ENCODE results near the gene ZNF688. TPM values are rescaled to one million over a fixed set of nuclear protein-coding genes. Genes with fewer than 3 reads are reported as not detected.

The ZNF688 gene
- total RNA-seq, 6 experiments from 2014 or later: 4.0 to 11.5 (median 6.5) TPM

GRCh38 chr16:30533146-30533522 is 38.4 kb downstream of the ZNF688 start:
- intact Hi-C loops (cut with DNase I): no loop called here
- ATAC-seq (no peak), DNase-seq (peak in 2 of 3 donors; percentile 55 to 61)
- H3K9me3 ChIP-seq: no peaks in the 10 kb centered on the region
- peaks cover 0 to 23% (median 6%) of the 10 kb centered on the region in 4 donors for H3K4me1 ChIP-seq
- peak overlapping the region; percentile 86 to 89 (median 87) for H3K4me3 ChIP-seq
- no peaks in the 10 kb centered on the region for H3K27me3 ChIP-seq
- peaks cover 0 to 16% (median 0%) of the 10 kb centered on the region in 4 donors for H3K36me3 ChIP-seq
- TF ChIP-seq POLR2A (IDR thresholded peaks at IDR 0.05) (no peak), CTCF (IDR thresholded peaks at IDR 0.05) (no peak)
- 32% methylated on average over 8 of the region's 11 CpGs for WGBS (ENCODE audit: insufficient coverage, low coverage, low lambda C conversion rate, missing lambda C conversion rate)
- peak overlapping the region in 2 of 3 donors; percentile 91 to 98 for H3K27ac ChIP-seq

- ATAC-seq: no peak
- intact Hi-C loops (cut with DNase I): no loop called here
- DNase-seq: peak in 1 of 3 donors; percentile 54
- WGBS (ENCODE audit: insufficient coverage, low coverage, low lambda C conversion rate, missing lambda C conversion rate): 88% methylated on average over 21 of the region's 57 CpGs
- H3K4me1 ChIP-seq: peaks cover 0 to 28% (median 9%) of the 10 kb centered on the region in 4 donors
- H3K27ac ChIP-seq: no peak overlapping the region
- no peaks in the 10 kb centered on the region for H3K9me3 ChIP-seq
- no peak overlapping the region for H3K4me3 ChIP-seq
- H3K36me3 ChIP-seq: peaks cover 0 to 16% (median 0%) of the 10 kb centered on the region in 4 donors
- no peak for TF ChIP-seq CTCF (IDR thresholded peaks at IDR 0.05)
- no peak for TF ChIP-seq POLR2A (IDR thresholded peaks at IDR 0.05)
- no peaks in the 10 kb centered on the region for H3K27me3 ChIP-seq
Observed at GRCh38 chr16:30532285-30533145, 39.0 kb downstream of the ZNF688 start.

- H3K4me1 ChIP-seq: peaks cover 0 to 26% (median 7%) of the 10 kb centered on the region in 4 donors
- TF ChIP-seq POLR2A (IDR thresholded peaks at IDR 0.05) (no peak), CTCF (IDR thresholded peaks at IDR 0.05) (no peak)
- H3K36me3 ChIP-seq: peaks cover 0 to 16% (median 0%) of the 10 kb centered on the region in 4 donors
- no peaks in the 10 kb centered on the region for H3K9me3 ChIP-seq
- 58% methylated on average over 11 of the region's 13 CpGs for WGBS (ENCODE audit: insufficient coverage, low coverage, low lambda C conversion rate, missing lambda C conversion rate)
- intact Hi-C loops (cut with DNase I): no loop called here
- no peaks in the 10 kb centered on the region for H3K27me3 ChIP-seq
- H3K4me3 ChIP-seq: no peak overlapping the region
- H3K27ac ChIP-seq: no peak overlapping the region
- DNase-seq (no peak), ATAC-seq (no peak)
Observed at GRCh38 chr16:30530163-30531037, 41.1 kb downstream of the ZNF688 start.

- WGBS (ENCODE audit: insufficient coverage, low coverage, low lambda C conversion rate, missing lambda C conversion rate): 72% methylated on average over 2 of the region's 4 CpGs
- Histone ChIP-seq H3K9me3 (no peaks in the 10 kb centered on the region), H3K27me3 (no peaks in the 10 kb centered on the region), H3K4me1 (peaks cover 0 to 27% (median 7%) of the 10 kb centered on the region in 4 donors), H3K4me3 (no peak overlapping the region), H3K27ac (no peak overlapping the region), H3K36me3 (peaks cover 0 to 16% (median 0%) of the 10 kb centered on the region in 4 donors)
- intact Hi-C loops (cut with DNase I): loop anchor here in 1 of 2 donors (10.0 kb wide), 1 partner anchor 94 kb away; the partner anchor contains the start of gene DCTPP1
- DNase-seq (no peak), ATAC-seq (no peak)
- TF ChIP-seq POLR2A (IDR thresholded peaks at IDR 0.05): no peak
- no peak for TF ChIP-seq CTCF (IDR thresholded peaks at IDR 0.05)
Observed at GRCh38 chr16:30528799-30529457, 42.6 kb downstream of the ZNF688 start.

All from right lobe of liver (tissue), 6 donors.